HEK293 (cell line): Measurements from ENCODE around the gene GSPT1.

Source experiments
- KLF17 ChIP-seq: fragments of 450-650 bp; formaldehyde crosslinking; IDR thresholded peaks from 2 replicates; pipeline ENCODE4 v1.5.1; 2016; ENCODE audit warnings: missing biosample characterization, missing genetic modification characterization
- RBAK ChIP-seq: fragments of 450-650 bp; formaldehyde crosslinking; IDR thresholded peaks from 2 replicates; pipeline ENCODE4 v1.5.1; 2016; ENCODE audit warnings: missing biosample characterization, missing genetic modification characterization
- TCF7L2 ChIP-seq: IDR thresholded peaks from 2 replicates; pipeline ENCODE4 v1.6.1; 2011; ENCODE audit warnings: low read depth, mild to moderate bottlenecking, inconsistent platforms, low read length, moderate library complexity, borderline replicate concordance
- ZBTB10 ChIP-seq: fragments of 450-650 bp; formaldehyde crosslinking; IDR thresholded peaks from 2 replicates; pipeline ENCODE4 v1.5.1; 2016; ENCODE audit warnings: missing biosample characterization, missing genetic modification characterization
- ZBTB21 ChIP-seq: fragments of 450-650 bp; formaldehyde crosslinking; IDR thresholded peaks from 2 replicates; pipeline ENCODE4 v1.5.1; 2017; ENCODE audit warnings: missing biosample characterization, missing genetic modification characterization
- ZBTB6 ChIP-seq: fragments of 450-650 bp; formaldehyde crosslinking; IDR thresholded peaks from 2 replicates; pipeline ENCODE4 v1.5.1; 2017; ENCODE audit warnings: missing biosample characterization, missing genetic modification characterization
- ZNF138 ChIP-seq: fragments of 450-650 bp; formaldehyde crosslinking; IDR thresholded peaks from 2 replicates; pipeline ENCODE4 v1.5.1; 2016; ENCODE audit warnings: missing biosample characterization, missing genetic modification characterization, borderline replicate concordance
- ZNF274 ChIP-seq, 2 experiments: fragments of 200-500 bp in 1 of 2; fragments of 450-650 bp in 1 of 2; sonication (Bioruptor generic) in 1 of 2; formaldehyde crosslinking in 1 of 2; IDR thresholded peaks; 2 replicates each; pipeline versions ENCODE4 v1.5.1 to v1.6.1; 2014 to 2016; ENCODE audit warnings: borderline replicate concordance in 1 of 2, inconsistent platforms in 1 of 2, low read length in 1 of 2, missing biosample characterization in 1 of 2, missing genetic modification characterization in 1 of 2
- ZNF292 ChIP-seq: fragments of 450-650 bp; formaldehyde crosslinking; IDR thresholded peaks from 2 replicates; pipeline ENCODE4 v1.5.1; 2016; ENCODE audit warnings: low read depth, missing biosample characterization, missing genetic modification characterization, borderline replicate concordance
- ZNF324 ChIP-seq: fragments of 450-650 bp; formaldehyde crosslinking; IDR thresholded peaks from 2 replicates; pipeline ENCODE4 v1.5.1; 2016; ENCODE audit warnings: missing biosample characterization, missing genetic modification characterization
- ZNF488 ChIP-seq: fragments of 450-650 bp; formaldehyde crosslinking; IDR thresholded peaks from 2 replicates; pipeline ENCODE4 v1.5.1; 2016; ENCODE audit warnings: missing biosample characterization, missing genetic modification characterization
- ZNF514 ChIP-seq: fragments of 450-650 bp; formaldehyde crosslinking; IDR thresholded peaks from 2 replicates; pipeline ENCODE4 v1.5.1; 2016; ENCODE audit warnings: missing biosample characterization, missing genetic modification characterization
- ZNF529 ChIP-seq: fragments of 450-650 bp; formaldehyde crosslinking; IDR thresholded peaks from 2 replicates; pipeline ENCODE4 v1.5.1; 2017; ENCODE audit warnings: missing genetic modification characterization, missing biosample characterization; ENCODE audit not compliant: insufficient replicate concordance
- ZNF621 ChIP-seq: fragments of 450-650 bp; formaldehyde crosslinking; IDR thresholded peaks from 2 replicates; pipeline ENCODE4 v1.5.1; 2017; ENCODE audit warnings: missing biosample characterization, missing genetic modification characterization
- ZNF654 ChIP-seq: fragments of 450-650 bp; formaldehyde crosslinking; IDR thresholded peaks from 2 replicates; pipeline ENCODE4 v1.5.1; 2016; ENCODE audit warnings: low read depth, missing biosample characterization, missing genetic modification characterization
- ZNF704 ChIP-seq: fragments of 450-650 bp; formaldehyde crosslinking; IDR thresholded peaks from 2 replicates; pipeline ENCODE4 v1.5.1; 2016; ENCODE audit warnings: missing biosample characterization, missing genetic modification characterization
- ZNF792 ChIP-seq: fragments of 450-650 bp; formaldehyde crosslinking; IDR thresholded peaks from 2 replicates; pipeline ENCODE4 v1.5.1; 2016; ENCODE audit warnings: missing biosample characterization, missing genetic modification characterization
- ZNF830 ChIP-seq: fragments of 450-650 bp; IDR thresholded peaks from 2 replicates; pipeline ENCODE4 v1.5.0; 2018; ENCODE audit warnings: missing biosample characterization, missing genetic modification characterization, low read depth, mild to moderate bottlenecking, moderate library complexity
- ZNF837 ChIP-seq: fragments of 450-650 bp; formaldehyde crosslinking; IDR thresholded peaks from 2 replicates; pipeline ENCODE4 v1.5.1; 2016; ENCODE audit warnings: missing biosample characterization, missing genetic modification characterization
- ZSCAN30 ChIP-seq: fragments of 450-650 bp; IDR thresholded peaks from 2 replicates; pipeline ENCODE4 v1.5.1; 2018; ENCODE audit warnings: missing biosample characterization, mild to moderate bottlenecking, missing genetic modification characterization, moderate library complexity
- ZXDB ChIP-seq: fragments of 450-650 bp; formaldehyde crosslinking; IDR thresholded peaks from 2 replicates; pipeline ENCODE4 v1.5.1; 2016; ENCODE audit warnings: missing biosample characterization, missing genetic modification characterization
- TF ChIP-seq, protein P1 (sequence below): fragments of 450-650 bp; formaldehyde crosslinking; IDR thresholded peaks from 2 replicates; pipeline ENCODE4 v1.5.1; 2016; ENCODE audit warnings: missing biosample characterization, missing genetic modification characterization
- TF ChIP-seq, protein P2 (sequence below): IDR thresholded peaks from 2 replicates; pipeline ENCODE4 v1.6.1; 2011; ENCODE audit warnings: mild to moderate bottlenecking, low read depth, low read length, borderline replicate concordance
- TF ChIP-seq, protein P3 (sequence below): fragments of 450-650 bp; formaldehyde crosslinking; IDR thresholded peaks from 2 replicates; pipeline ENCODE4 v1.5.1; 2016; ENCODE audit warnings: missing biosample characterization, missing genetic modification characterization

Gene GSPT1

DNA sequence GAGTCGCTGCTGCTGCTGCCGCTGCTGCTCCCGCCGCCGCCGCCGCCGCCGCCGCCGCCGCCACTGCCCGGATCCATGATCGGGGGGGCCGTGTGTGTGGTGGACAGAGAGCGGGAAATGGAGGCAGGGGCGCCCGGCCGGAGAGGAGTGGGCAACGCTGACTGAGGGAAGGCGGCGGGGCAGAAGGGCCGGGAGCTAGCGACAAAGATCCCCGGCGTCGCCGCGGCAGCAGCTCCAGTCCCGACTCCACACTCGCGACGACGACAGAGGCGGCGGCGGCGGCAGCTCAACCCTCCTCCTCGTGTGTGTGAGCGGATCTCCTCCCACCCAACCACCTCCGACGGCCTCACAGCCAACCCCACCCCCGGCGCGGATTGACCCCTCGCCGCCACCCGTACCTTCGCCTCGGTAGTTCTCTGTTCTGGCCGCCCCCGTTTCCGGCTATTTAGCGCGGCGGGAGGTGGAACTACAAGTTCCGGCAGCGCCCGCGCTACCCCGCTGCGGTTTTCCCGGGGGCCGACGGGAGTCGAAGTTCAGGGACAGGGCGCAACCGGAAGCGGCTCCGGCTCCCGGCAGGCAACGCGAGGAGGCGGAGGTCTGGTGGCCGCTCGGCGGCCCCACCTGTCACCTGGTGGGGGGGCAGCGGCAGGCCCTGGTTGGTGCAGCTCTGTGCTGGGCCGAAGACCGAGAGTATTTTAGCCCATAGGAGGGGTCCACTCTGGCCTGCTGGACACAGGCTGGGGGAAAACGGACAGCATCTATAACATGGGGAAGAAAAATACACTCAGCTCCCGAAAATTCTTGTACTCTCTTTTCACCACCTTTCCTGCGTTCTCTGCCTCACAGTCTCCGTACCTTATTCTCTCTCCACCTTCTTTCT is at the start of gene GSPT1 (continued):
- no peak for TF ChIP-seq ZBTB10
- TF ChIP-seq ZSCAN30 (tag by site-specific recombination): no peak
- peak; percentile 60; the same call in 1 of the 2 replicates for TF ChIP-seq ZBTB21 (tag by site-specific recombination)
- no peak for TF ChIP-seq ZNF654 (tag by site-specific recombination)
- TF ChIP-seq RBAK (tag by site-specific recombination): no peak
- no peak for TF ChIP-seq ZNF837 (tag by site-specific recombination)
- peak; percentile 96 for TF ChIP-seq KLF17
- no peak for TF ChIP-seq TCF7L2
- no peak for TF ChIP-seq ZNF488 (tag by site-specific recombination)
- TF ChIP-seq ZNF621 (tag by site-specific recombination): no peak
- no peak for TF ChIP-seq ZNF830
- TF ChIP-seq ZNF324: peak; percentile 95
- no peak for TF ChIP-seq ZNF514
- TF ChIP-seq ZNF704: no peak
- TF ChIP-seq ZNF274 (IDR thresholded peaks at IDR 0.05; ENCODE audit: low read length): no peak
- no peak for TF ChIP-seq ZNF274 (tag by site-specific recombination; IDR thresholded peaks at IDR 0.05; ENCODE audit: borderline replicate concordance)
- no peak for TF ChIP-seq ZNF792 (tag by site-specific recombination)
- TF ChIP-seq ZNF138: no peak
- TF ChIP-seq, protein P1, sequence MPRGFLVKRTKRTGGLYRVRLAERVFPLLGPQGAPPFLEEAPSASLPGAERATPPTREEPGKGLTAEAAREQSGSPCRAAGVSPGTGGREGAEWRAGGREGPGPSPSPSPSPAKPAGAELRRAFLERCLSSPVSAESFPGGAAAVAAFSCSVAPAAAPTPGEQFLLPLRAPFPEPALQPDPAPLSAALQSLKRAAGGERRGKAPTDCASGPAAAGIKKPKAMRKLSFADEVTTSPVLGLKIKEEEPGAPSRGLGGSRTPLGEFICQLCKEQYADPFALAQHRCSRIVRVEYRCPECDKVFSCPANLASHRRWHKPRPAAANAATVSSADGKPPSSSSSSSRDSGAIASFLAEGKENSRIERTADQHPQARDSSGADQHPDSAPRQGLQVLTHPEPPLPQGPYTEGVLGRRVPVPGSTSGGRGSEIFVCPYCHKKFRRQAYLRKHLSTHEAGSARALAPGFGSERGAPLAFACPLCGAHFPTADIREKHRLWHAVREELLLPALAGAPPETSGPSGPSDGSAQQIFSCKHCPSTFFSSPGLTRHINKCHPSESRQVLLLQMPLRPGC (tag by site-specific recombination): peak; percentile 74
- TF ChIP-seq ZNF529 (tag by site-specific recombination): no peak
- TF ChIP-seq ZXDB (tag by site-specific recombination): peak; percentile 98
- TF ChIP-seq ZNF292 (tag by site-specific recombination): no peak
- TF ChIP-seq, protein P2, sequence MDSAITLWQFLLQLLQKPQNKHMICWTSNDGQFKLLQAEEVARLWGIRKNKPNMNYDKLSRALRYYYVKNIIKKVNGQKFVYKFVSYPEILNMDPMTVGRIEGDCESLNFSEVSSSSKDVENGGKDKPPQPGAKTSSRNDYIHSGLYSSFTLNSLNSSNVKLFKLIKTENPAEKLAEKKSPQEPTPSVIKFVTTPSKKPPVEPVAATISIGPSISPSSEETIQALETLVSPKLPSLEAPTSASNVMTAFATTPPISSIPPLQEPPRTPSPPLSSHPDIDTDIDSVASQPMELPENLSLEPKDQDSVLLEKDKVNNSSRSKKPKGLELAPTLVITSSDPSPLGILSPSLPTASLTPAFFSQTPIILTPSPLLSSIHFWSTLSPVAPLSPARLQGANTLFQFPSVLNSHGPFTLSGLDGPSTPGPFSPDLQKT: peak; percentile 95
- TF ChIP-seq, protein P3, sequence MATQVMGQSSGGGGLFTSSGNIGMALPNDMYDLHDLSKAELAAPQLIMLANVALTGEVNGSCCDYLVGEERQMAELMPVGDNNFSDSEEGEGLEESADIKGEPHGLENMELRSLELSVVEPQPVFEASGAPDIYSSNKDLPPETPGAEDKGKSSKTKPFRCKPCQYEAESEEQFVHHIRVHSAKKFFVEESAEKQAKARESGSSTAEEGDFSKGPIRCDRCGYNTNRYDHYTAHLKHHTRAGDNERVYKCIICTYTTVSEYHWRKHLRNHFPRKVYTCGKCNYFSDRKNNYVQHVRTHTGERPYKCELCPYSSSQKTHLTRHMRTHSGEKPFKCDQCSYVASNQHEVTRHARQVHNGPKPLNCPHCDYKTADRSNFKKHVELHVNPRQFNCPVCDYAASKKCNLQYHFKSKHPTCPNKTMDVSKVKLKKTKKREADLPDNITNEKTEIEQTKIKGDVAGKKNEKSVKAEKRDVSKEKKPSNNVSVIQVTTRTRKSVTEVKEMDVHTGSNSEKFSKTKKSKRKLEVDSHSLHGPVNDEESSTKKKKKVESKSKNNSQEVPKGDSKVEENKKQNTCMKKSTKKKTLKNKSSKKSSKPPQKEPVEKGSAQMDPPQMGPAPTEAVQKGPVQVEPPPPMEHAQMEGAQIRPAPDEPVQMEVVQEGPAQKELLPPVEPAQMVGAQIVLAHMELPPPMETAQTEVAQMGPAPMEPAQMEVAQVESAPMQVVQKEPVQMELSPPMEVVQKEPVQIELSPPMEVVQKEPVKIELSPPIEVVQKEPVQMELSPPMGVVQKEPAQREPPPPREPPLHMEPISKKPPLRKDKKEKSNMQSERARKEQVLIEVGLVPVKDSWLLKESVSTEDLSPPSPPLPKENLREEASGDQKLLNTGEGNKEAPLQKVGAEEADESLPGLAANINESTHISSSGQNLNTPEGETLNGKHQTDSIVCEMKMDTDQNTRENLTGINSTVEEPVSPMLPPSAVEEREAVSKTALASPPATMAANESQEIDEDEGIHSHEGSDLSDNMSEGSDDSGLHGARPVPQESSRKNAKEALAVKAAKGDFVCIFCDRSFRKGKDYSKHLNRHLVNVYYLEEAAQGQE (tag by site-specific recombination): 0 out of 2 replicates have a peak, but pooled peaks have one; percentile 36
- no peak for TF ChIP-seq ZBTB6 (tag by site-specific recombination)
